Astrocyte (in vitro differentiated cells and primary cell): Measurements from ENCODE around the gene KDM6A. TPM values are rescaled to one million over a fixed set of nuclear protein-coding genes. Genes with fewer than 3 reads are reported as not detected.

Experiments
- DNase-seq: peaks from one replicate; pipeline ENCODE4 v3.0.0-alpha.2; 2010; ENCODE audit warnings: low read depth
- FAIRE-seq: peaks from 2 replicates; lab custom pipeline; 2011; peaks lifted over from hg19 to GRCh38; lab: Jason Lieb, UNC
- H2AFZ ChIP-seq: 2 replicates; pipeline ENCODE4 v1.6.0; 2012; ENCODE audit warnings: low read depth, low read length, inconsistent platforms
- H3K27ac ChIP-seq: 2 replicates; pipeline ENCODE4 v1.5.1; 2011; ENCODE audit warnings: low read depth, low read length, inconsistent platforms
- H3K27me3 ChIP-seq: 2 replicates; pipeline ENCODE4 v1.6.0; 2011; ENCODE audit warnings: low read length, inconsistent platforms; ENCODE audit not compliant: insufficient read depth
- H3K36me3 ChIP-seq: 2 replicates; pipeline ENCODE4 v1.5.1; 2011; ENCODE audit warnings: low read length, inconsistent platforms; ENCODE audit not compliant: insufficient read depth
- H3K4me1 ChIP-seq: 2 replicates; pipeline ENCODE4 v1.5.1; 2011; ENCODE audit warnings: low read length, inconsistent platforms; ENCODE audit not compliant: insufficient read depth
- H3K4me2 ChIP-seq: 2 replicates; pipeline ENCODE4 v1.6.0; 2012; ENCODE audit warnings: low read length, inconsistent platforms
- H3K4me3 ChIP-seq: 2 replicates; pipeline ENCODE4 v1.5.1; 2011; ENCODE audit warnings: low read depth, mild to moderate bottlenecking, low read length, inconsistent platforms; ENCODE audit not compliant: insufficient read depth
- H3K79me2 ChIP-seq: 2 replicates; pipeline ENCODE4 v1.6.0; 2012; ENCODE audit warnings: mild to moderate bottlenecking, low read length, inconsistent platforms; ENCODE audit not compliant: insufficient read depth
- H3K9ac ChIP-seq: 2 replicates; pipeline ENCODE4 v1.6.0; 2012; ENCODE audit warnings: mild to moderate bottlenecking, low read length, inconsistent platforms
- H3K9me3 ChIP-seq: 2 replicates; pipeline ENCODE4 v1.5.1; 2012; ENCODE audit warnings: low read depth, mild to moderate bottlenecking, low read length, inconsistent platforms; ENCODE audit not compliant: insufficient read depth
- H4K20me1 ChIP-seq: 2 replicates; pipeline ENCODE4 v1.6.0; 2012; ENCODE audit warnings: low read length, inconsistent platforms; ENCODE audit not compliant: insufficient read depth
- H3K27ac Mint-ChIP-seq: one replicate; pipeline ENCODE4 v1.8.0; 2021; ENCODE audit warnings: mild to moderate bottlenecking, mixed read lengths; ENCODE audit not compliant: unreplicated experiment
- H3K27me3 Mint-ChIP-seq: one replicate; pipeline ENCODE4 v1.8.0; 2021; ENCODE audit warnings: low read depth, mixed read lengths; ENCODE audit not compliant: unreplicated experiment
- H3K36me3 Mint-ChIP-seq: one replicate; pipeline ENCODE4 v1.8.0; 2021; ENCODE audit warnings: low read depth, mixed read lengths; ENCODE audit not compliant: unreplicated experiment
- H3K4me1 Mint-ChIP-seq: one replicate; pipeline ENCODE4 v1.8.0; 2021; ENCODE audit warnings: low read depth, mixed read lengths; ENCODE audit not compliant: unreplicated experiment
- H3K4me3 Mint-ChIP-seq: one replicate; pipeline ENCODE4 v1.8.0; 2021; ENCODE audit warnings: mild to moderate bottlenecking, moderate library complexity, mixed read lengths; ENCODE audit not compliant: unreplicated experiment
- H3K9me3 Mint-ChIP-seq: one replicate; pipeline ENCODE4 v1.8.0; 2021; ENCODE audit warnings: mild to moderate bottlenecking, mixed read lengths; ENCODE audit not compliant: unreplicated experiment
- EZH2 ChIP-seq: IDR thresholded peaks from 2 replicates; pipeline ENCODE4 v1.6.1; 2012; ENCODE audit warnings: mild to moderate bottlenecking, low read length, inconsistent platforms; ENCODE audit not compliant: insufficient read depth
- total RNA-seq: library from RNA; stranded (reverse); gene quantifications from 2 replicates; pipeline ENCODE4 v1.2.1, GENCODE V29; 2021
- TF ChIP-seq, protein P1 (sequence below): IDR thresholded peaks from 2 replicates; pipeline ENCODE4 v1.5.1; 2011; ENCODE audit warnings: low read depth, mild to moderate bottlenecking, inconsistent platforms, low read length, moderate library complexity; ENCODE audit not compliant: insufficient read depth

KDM6A gene
- total RNA-seq, 1 donor from 2014 or later, result 44.0 TPM

DNA sequence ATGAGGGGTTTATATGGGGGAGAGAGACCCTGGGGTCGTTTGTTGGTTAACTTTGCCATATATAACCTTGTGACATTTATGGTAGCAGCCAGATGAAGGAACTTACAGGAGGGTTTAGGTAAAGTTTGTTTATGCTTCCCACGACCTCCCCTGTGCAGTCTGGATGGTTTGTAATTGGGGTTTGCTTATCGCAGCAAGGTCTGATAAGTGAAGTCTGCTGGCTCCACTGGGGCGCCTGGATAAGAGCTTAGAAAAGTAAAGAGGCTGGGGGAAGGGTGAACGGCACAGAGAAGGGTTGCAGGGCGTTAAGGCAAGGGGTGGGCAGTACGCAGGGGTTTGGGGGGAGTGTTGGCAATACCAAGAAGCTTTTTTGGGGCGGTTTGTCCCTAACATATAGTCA, 98.7 kb downstream of the KDM6A start:
- Histone ChIP-seq H3K27ac (no peak overlapping the region), H2AFZ (no peak overlapping the region), H3K36me3 (no peaks in the 10 kb centered on the region), H4K20me1 (peaks cover 9% of the 10 kb centered on the region), H3K4me3 (no peak overlapping the region), H3K9ac (no peak overlapping the region), H3K79me2 (peaks cover 53% of the 10 kb centered on the region), H3K4me2 (no peak overlapping the region), H3K27me3 (no peaks in the 10 kb centered on the region), H3K4me1 (peaks cover 5% of the 10 kb centered on the region), H3K9me3 (no peaks in the 10 kb centered on the region)
- DNase-seq (no peak), FAIRE-seq (no peak)
- Mint-ChIP-seq H3K9me3 (no peaks in the 10 kb centered on the region), H3K4me3 (no peak overlapping the region), H3K4me1 (peaks cover 10% of the 10 kb centered on the region), H3K36me3 (peaks cover 4% of the 10 kb centered on the region), H3K27me3 (no peaks in the 10 kb centered on the region), H3K27ac (no peak overlapping the region)
- TF ChIP-seq EZH2, result no peak
- TF ChIP-seq, protein P1, sequence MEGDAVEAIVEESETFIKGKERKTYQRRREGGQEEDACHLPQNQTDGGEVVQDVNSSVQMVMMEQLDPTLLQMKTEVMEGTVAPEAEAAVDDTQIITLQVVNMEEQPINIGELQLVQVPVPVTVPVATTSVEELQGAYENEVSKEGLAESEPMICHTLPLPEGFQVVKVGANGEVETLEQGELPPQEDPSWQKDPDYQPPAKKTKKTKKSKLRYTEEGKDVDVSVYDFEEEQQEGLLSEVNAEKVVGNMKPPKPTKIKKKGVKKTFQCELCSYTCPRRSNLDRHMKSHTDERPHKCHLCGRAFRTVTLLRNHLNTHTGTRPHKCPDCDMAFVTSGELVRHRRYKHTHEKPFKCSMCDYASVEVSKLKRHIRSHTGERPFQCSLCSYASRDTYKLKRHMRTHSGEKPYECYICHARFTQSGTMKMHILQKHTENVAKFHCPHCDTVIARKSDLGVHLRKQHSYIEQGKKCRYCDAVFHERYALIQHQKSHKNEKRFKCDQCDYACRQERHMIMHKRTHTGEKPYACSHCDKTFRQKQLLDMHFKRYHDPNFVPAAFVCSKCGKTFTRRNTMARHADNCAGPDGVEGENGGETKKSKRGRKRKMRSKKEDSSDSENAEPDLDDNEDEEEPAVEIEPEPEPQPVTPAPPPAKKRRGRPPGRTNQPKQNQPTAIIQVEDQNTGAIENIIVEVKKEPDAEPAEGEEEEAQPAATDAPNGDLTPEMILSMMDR, result no peak

DNA sequence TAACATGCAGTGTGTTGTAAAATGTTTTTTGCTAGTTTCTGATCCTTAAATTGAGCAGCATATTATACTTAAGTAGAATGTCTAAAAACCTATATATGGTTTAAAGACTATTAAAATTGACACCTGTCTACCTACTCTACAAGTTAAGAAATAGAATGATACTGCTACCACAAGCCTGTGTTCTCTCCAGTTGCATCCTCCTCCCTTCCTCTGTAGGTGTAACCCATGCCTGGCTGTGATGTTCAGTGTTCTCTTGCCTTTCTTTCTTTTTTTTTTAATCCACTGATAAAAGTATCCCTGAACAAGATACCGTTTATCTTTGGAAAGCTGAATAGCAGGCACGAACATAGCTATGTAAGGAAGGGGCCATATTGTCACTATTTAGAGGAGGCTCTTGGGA, 99.1 kb downstream of the KDM6A start:
- TF ChIP-seq, protein P1, result no peak
- TF ChIP-seq EZH2, result no peak
- Histone ChIP-seq H3K36me3 (no peaks in the 10 kb centered on the region), H4K20me1 (peaks cover 9% of the 10 kb centered on the region), H3K27ac (no peak overlapping the region), H3K4me3 (no peak overlapping the region), H3K27me3 (no peaks in the 10 kb centered on the region), H3K4me2 (no peak overlapping the region), H3K4me1 (peaks cover 5% of the 10 kb centered on the region), H3K9me3 (no peaks in the 10 kb centered on the region), H3K9ac (no peak overlapping the region), H2AFZ (no peak overlapping the region), H3K79me2 (peaks cover 55% of the 10 kb centered on the region)
- DNase-seq, result no peak
- no peak for FAIRE-seq
- no peak overlapping the region for H3K27ac Mint-ChIP-seq
- H3K4me3 Mint-ChIP-seq, result no peak overlapping the region
- H3K27me3 Mint-ChIP-seq, result no peaks in the 10 kb centered on the region
- peaks cover 10% of the 10 kb centered on the region for H3K4me1 Mint-ChIP-seq
- no peaks in the 10 kb centered on the region for H3K9me3 Mint-ChIP-seq
- peaks cover 2% of the 10 kb centered on the region for H3K36me3 Mint-ChIP-seq

DNA sequence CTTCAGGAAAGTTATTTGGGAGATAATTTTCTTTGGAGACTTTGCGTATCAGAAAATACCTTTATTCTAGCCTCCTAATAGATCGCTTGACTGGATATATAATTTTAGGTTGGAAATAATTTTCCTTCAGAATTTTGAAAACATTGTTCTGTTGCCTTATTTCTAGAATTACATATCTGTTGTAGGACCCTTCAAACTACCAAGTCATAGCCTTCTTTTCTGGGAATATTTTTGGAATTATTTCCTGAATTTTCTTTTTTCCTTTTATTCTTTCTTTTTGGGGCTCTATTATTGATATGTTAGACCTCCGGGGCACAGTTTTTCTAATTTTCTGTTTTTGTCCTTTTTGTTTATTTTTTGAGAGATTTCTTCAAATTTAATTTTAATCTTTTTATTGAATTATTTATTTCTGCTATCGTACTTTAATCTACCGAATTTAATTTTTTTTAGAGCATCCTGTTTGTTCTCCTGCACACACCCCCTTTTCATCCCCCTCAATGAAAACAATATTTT, 100.5 kb downstream of the KDM6A start:
- H3K27me3 ChIP-seq, result no peaks in the 10 kb centered on the region
- peaks cover 6% of the 10 kb centered on the region for H4K20me1 ChIP-seq
- H3K79me2 ChIP-seq, result peaks cover 51% of the 10 kb centered on the region
- TF ChIP-seq, protein P1, result no peak
- no peak for TF ChIP-seq EZH2
- no peaks in the 10 kb centered on the region for H3K9me3 ChIP-seq
- no peak for DNase-seq
- no peak overlapping the region for H3K4me2 ChIP-seq
- H2AFZ ChIP-seq, result no peak overlapping the region
- peaks cover 2% of the 10 kb centered on the region for H3K36me3 Mint-ChIP-seq
- no peaks in the 10 kb centered on the region for H3K9me3 Mint-ChIP-seq
- H3K9ac ChIP-seq, result no peak overlapping the region
- FAIRE-seq, result no peak
- H3K4me3 ChIP-seq, result no peak overlapping the region
- H3K27ac ChIP-seq, result no peak overlapping the region
- peaks cover 10% of the 10 kb centered on the region for H3K4me1 Mint-ChIP-seq
- peaks cover 5% of the 10 kb centered on the region for H3K4me1 ChIP-seq
- H3K4me3 Mint-ChIP-seq, result no peak overlapping the region
- no peaks in the 10 kb centered on the region for H3K27me3 Mint-ChIP-seq
- H3K27ac Mint-ChIP-seq, result no peak overlapping the region
- H3K36me3 ChIP-seq, result no peaks in the 10 kb centered on the region
